ENCODE measurements around the gene NPNT. TPM values are rescaled to one million over a fixed set of nuclear protein-coding genes. Genes with fewer than 3 reads are reported as not detected.
A peak's percentile ranks its signal among the peaks of the same experiment; 100 is the strongest.
"Not testable (repeated sequence)": the region's sequence is repeated elsewhere in the genome, so short reads cannot be mapped to it uniquely, and the experiment has no call there.

NPNT gene, protein sequence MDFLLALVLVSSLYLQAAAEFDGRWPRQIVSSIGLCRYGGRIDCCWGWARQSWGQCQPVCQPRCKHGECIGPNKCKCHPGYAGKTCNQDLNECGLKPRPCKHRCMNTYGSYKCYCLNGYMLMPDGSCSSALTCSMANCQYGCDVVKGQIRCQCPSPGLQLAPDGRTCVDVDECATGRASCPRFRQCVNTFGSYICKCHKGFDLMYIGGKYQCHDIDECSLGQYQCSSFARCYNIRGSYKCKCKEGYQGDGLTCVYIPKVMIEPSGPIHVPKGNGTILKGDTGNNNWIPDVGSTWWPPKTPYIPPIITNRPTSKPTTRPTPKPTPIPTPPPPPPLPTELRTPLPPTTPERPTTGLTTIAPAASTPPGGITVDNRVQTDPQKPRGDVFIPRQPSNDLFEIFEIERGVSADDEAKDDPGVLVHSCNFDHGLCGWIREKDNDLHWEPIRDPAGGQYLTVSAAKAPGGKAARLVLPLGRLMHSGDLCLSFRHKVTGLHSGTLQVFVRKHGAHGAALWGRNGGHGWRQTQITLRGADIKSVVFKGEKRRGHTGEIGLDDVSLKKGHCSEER
- 10 to 100 TPM; 30.6 to 40.9 TPM for total RNA-seq
- long read RNA-seq, full-length matches to known transcripts, result 11 of 25 reads
- long read RNA-seq, partial matches to known transcripts, result 9 of 25 reads
- long read RNA-seq, other reads (novel, unspliced or antisense), result 5 of 25 reads

DNA sequence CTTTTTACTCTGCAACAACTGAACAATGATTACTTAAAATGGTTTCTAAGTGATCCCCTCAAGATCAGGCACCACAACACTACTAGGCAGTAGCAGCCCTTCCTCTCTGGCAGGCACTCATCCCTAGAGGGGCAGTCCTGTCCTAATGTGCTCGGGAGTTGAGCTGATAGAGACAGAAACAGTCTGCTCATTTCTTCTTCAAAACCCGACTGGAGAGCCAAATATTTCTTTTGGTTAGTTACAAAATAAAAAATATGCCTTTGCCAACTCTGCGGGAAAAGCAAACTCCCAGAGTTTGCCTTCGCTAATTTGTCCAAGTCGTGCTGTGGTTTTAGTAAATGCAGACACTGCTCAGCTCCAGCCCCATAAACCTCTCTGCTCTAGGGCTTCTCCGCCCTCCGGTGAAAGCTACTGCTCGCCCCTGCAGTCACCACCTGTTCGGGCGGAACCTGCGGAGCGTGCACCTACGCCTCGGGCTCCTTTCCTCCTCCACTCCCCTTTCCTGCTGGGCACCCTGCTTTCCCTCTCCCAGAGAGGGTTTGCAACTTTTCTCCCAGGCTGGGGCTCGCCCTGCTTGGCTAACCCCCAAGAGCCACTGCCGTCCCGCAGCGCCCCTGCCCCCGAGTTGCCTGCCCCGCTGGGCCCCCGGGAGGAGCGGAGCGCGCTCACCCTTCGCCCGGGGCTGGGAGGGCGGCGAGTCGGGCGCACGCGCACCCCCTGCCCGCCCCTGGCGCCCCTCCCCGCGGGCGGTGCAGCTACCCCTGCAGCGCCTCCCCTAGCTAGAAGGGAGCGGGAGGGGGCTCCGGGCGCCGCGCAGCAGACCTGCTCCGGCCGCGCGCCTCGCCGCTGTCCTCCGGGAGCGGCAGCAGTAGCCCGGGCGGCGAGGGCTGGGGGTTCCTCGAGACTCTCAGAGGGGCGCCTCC, at the start of gene NPNT:
NPNT (plus strand) TSS at position 812 of the 923 bp plus-strand sequence. CDS start 182 bp downstream, outside the sequence.
- intact Hi-C loops (cut with DNase I, micrococcal nuclease), result no loop called here
- ATAC-seq (peak; percentile 75), DNase-seq (peak; percentile 53 to 67)

DNA sequence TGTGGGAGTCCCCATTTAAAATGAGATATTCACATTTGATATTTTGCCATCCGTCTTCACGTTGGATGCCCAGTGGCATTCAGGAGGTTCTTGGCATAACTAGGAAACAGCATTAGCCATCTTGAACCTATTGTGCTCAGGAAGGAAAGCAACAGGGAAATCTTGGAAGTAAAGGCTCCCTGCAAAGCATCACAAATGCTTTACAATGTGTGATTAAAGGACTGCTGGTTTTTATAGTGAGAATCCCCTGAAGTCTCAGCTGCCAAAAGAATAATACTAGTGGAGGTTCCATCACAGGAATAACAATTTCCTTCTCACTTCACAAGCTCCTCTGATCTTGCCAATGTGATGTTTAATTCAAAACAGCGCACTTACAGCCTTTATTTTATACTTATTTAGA, 49.7 kb upstream of the NPNT start:
- intact Hi-C loops (cut with DNase I, micrococcal nuclease), result no loop called here
- no peak for ATAC-seq
- no peak for DNase-seq

DNA sequence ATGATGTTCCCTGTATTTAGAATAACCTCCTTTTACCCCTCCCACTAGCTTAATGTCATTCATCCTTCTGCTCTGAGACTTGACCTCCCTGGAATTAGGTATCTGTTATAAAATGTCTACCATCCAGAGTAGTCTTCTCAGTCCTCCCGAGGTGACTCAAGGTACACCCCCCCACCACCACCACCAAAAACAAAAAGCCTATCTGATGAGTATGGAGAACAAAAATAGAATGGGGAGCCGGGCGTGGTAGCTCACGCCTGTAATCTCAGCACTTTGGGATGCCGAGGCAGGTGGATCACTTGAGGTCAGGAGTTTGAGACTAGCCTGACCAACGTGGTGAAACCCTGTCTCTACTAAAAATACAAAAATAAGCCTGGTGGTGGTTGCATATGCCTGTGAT, 46.9 kb upstream of the NPNT start:
- DNase-seq; ATAC-seq; intact Hi-C loops (cut with DNase I, micrococcal nuclease): not testable (repeated sequence)

DNA sequence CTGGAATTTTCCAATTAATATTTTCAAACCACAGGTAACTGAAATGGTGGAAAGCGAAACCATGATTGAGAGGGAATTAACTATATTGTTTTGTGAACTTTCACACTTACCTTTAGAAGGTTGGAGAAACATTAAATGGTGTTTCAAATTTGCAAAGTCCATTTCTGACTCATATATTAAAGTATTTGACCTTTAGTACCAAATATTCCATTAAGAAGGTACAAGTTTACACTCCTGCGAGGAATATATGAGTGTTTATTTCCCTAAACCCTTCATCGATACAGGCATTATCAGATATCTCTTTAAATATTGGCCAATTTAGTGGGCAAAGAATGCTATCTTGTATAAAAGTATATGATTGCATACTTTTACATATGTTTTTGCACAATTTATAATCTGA, 44.1 kb upstream of the NPNT start:
- no peak for ATAC-seq
- no peak for DNase-seq
- intact Hi-C loops (cut with DNase I, micrococcal nuclease), result no loop called here

DNA sequence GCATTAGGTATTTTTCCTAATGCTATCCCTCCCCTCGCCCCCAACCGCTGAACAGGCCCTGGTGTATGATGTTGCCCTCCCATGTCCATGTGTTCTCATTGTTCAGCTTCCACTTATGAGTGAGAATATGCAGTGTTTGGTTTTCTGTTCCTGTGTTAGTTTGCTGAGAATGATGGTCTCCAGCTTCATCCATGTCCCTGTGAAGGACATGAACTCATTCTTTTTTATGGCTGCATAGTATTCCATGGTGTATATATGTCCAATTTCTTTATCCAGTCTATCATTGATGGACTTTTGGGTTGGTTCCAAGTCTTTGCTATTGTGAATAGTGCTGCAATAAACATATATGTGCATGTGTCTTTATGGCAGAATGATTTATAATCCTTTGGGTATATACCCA, 43.0 kb upstream of the NPNT start:
- intact Hi-C loops (cut with DNase I, micrococcal nuclease), result not testable (repeated sequence)

DNA sequence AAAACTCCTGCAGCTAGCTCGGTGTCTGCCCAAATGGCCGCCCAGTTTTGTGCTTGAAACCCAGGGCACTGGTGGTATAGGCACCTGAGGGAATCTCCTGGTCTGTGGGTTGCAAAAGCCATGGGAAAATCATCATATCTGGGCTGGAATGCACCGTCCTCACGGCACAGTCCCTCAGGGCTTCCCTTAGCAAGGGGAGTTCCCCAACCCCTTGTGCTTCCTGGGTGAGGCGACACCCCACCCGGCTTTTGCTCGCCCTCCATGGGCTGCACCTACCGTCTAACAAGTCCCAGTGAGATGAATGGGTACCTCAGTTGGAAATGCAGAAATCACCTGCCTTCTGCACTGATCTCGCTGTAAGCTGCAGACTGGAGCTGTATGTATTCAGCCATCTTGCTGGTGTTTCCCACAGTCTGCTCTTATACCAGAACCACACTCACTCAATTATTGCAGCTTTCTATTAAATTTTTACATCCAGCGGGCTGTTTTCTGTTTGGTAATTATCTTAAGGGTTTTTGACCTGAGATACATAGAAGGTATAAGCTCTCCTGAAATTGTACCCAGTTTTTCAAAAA, 36.7 kb upstream of the NPNT start:
- ATAC-seq (no peak), DNase-seq (no peak)
- intact Hi-C loops (cut with DNase I, micrococcal nuclease), result no loop called here

More for the DNA sequence above, 43.0 kb upstream of the NPNT start:
- ATAC-seq, DNase-seq: not testable (repeated sequence)

DNA sequence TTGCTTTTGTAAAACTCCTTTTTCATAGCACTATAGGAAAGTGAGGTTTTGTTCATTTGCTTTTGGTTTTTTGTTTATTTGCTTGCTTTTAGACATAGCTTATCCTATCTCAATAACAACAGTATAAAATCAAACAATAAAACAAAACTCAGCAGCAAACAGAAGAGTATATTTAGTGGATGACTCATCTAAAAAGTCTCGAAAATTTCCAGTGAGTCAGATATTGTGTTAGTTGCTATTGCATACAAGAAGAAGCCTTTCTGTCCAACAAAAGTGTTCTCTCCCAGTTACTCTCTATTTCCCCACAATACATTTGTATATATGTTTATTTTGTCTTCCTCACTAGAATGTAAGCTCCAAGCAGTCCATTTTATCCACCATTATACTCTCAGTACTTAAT, 36.0 kb upstream of the NPNT start:
- ATAC-seq (no peak), DNase-seq (no peak)
- intact Hi-C loops (cut with DNase I, micrococcal nuclease), result no loop called here

DNA sequence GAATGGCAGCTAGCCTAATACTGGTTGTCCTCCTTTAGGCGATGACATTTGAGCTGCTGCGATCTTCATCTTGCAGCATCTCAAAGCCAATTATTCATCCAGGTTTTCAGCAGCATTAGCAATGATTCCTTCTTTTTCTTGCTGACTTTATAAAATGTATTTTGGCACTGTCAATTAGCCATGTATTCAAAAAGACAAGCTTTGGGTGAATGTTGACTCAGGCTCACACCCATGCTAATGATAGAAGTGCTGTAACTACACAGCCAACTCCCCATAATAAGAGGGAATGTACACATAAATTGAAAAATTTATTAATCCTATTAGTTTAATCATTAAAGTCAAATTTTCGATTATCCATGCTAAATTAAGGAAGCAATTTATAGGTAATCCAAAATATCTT, 24.3 kb upstream of the NPNT start:
- ATAC-seq, result no peak
- intact Hi-C loops (cut with DNase I, micrococcal nuclease), result no loop called here

DNA sequence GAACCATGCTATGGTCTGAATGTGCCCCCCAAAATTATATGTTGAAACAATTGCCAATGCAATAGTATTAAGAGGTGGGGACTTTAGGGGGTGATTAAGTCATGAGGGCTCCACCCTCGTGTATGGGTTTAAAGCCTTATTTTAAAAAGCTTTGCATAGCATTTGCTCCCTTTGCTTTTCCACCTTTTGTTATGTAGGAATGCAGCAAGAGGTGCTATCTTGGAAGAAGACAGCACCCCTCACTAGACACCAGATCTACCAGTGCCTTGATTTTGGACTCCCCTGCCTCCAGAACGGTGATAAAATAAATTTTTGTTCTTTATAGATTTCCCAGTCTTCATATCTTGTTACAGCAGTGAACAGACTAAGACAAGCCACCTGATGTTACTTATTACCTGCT, 23.3 kb upstream of the NPNT start:
- no peak for DNase-seq
- intact Hi-C loops (cut with DNase I, micrococcal nuclease), result no loop called here

More for the DNA sequence above, 24.3 kb upstream of the NPNT start:
- DNase-seq, result no peak

DNA sequence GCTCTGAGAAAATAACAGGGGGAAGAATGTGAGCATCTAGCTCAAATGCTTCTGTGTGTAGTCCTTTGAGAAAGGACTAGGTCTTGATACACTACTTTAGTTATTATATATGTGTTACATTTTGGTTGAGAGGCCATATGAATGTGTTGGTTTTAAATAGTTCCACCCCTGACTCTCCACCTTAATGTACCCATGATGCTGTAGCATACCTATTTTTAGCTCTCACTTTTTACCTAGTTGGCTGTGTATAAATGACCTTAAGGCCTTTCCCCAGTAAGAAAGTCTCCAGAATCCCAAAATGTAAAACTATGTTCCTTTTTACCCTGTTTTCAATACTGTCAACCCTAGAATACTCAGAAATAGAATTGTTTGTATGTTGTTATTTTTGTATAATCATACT, 20.0 kb upstream of the NPNT start:
- ATAC-seq (no peak), DNase-seq (no peak)
- intact Hi-C loops (cut with DNase I, micrococcal nuclease), result no loop called here

More for the DNA sequence above, 23.3 kb upstream of the NPNT start:
- no peak for ATAC-seq

DNA sequence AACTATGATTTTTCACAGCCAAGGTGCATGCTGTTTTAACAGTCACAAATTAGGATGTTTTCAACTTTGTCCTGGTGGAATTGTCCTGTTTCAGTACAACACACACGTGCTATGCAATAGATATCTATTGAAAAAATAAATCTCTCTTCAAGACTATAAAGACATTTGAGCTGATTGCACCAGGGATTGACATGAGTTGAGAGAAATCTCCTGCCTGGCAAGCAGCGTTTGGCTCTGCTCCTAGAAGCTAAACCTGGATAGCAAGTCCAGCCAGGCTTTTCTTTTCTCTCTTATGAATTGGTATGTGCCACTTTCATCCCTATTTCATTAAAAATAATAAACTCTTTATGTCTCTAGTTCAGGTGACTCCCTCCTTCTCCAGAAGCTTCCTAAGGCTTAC, 16.6 kb upstream of the NPNT start:
- no peak for ATAC-seq
- intact Hi-C loops (cut with DNase I, micrococcal nuclease), result no loop called here

DNA sequence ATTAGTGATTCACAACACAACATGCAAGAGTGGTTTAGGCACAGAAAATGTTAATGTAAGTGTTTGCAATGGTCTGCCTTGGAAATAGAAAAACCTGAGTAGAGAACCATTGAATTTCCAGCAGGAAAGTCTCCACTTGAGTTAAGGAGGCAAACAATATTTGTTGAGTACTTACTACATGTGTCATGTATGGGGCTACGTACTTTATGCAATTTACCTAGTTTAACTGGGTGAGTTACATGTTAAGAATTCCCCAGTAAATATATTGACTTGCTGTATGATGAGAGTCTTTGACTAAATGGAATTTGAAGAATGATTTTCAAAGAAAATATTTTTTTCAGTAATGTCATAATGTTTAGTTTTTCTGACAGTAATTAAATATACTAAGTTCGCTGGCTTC, 7.8 kb upstream of the NPNT start:
- no peak for ATAC-seq
- intact Hi-C loops (cut with DNase I, micrococcal nuclease), result no loop called here

More for the DNA sequence above, 16.6 kb upstream of the NPNT start:
- DNase-seq, result no peak

DNA sequence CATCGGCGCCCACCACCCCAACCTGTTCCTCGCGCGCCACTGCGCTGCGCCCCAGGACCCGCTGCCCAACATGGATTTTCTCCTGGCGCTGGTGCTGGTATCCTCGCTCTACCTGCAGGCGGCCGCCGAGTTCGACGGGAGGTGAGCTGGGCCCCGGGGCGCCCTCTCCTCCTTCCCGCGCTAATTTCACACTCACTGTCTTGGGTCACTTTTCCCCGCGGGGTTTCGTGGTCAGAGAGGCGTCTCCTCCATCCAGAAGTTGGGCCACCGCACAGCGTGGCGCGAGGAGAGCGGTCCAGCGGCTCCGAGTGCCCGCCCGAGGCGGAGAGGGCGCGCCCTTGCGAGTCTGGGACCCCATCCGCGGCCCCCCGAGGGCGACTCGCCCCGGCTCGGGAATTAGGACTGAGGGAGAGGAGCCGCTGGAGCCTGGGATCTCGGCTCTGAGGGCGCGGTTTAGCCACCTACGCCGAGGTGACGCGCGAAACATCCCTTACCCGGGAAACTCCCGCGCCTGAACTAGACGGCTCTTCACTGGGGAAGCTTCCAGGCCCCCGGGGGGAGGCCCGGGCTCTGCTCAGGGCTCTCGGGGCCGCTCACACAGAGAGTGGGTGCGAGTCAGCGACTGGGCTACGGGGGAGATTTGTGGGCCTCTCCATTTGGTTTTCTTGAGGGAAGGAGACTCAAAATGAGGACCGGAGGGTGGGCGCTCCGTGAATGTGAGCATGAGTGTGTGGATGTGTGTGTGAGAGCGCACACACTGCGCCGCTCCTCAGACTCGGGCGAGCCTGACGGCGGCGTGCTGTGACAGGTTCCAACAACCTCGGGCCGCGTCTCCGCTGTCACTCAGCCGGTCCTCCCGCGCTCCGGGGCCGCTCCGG, 551 bp downstream of the NPNT start:
- intact Hi-C loops (cut with DNase I, micrococcal nuclease), result no loop called here
- DNase-seq (peak; percentile 51 to 64), ATAC-seq (peak; percentile 65)

More for the DNA sequence above, 7.8 kb upstream of the NPNT start:
- no peak for DNase-seq

DNA sequence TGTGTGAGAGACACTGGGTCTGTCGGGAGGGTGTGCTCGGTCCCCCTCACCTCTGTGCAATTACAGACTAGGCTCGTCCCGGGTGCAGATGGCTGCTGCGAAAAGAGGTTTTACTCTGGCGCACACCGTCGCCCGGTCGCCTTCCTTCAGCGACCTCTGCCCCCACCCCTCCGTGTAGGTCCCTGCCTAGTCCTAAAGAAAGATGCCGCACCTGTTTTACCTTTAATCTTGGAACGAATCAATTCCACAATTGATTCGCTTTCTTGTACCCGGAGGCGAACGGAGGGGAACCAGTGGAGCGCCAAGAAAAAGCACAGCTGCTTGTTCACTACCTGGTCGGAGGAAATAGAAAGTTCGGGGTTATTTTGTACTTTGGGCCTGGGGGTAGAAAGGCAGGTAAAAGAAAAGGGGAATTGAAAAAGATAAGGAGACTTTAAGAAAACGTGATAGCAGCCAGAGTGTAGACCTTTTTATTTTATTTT, 1.2 kb downstream of the NPNT start:
- DNase-seq, result no peak

DNA sequence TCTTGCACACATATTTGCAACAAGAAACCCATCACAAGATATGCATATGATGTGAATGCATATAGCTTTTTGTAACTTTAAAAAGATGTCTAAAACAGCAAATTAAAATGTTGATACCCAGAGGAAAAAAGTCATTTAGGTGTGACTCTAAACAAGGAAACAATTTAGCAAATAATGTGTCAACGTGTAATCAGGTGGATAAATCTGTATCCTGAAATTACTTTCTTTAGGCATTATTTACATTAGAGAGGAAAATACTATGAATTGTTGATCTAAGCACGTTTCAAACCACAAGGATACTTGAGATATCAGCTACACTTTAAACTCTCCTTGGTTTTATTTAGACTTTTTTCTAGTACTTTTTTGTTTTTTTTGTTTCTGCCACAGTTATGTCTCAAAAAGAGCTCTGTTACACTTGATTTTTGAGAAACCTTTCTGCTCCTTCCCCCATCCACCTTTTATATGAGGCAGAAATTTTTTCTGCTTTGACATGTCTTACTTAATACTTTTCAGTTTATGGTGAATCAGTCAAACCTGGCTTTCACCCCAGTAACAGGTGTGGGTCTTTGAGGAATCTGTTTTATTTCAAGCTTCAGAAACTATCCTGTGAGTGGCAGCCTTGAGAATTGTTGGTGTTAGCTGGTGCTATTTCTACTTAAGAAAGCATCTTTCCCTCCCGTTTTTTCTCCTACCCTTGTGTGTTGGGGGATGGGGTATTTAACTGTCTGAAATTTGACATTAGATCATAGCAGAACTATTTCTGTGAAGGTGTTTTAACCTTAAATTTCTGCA, 1.9 kb downstream of the NPNT start:
- intact Hi-C loops (cut with DNase I, micrococcal nuclease), result no loop called here

More for the DNA sequence above, 1.2 kb downstream of the NPNT start:
- ATAC-seq, result peak; percentile 44
- intact Hi-C loops (cut with DNase I, micrococcal nuclease), result no loop called here

DNA sequence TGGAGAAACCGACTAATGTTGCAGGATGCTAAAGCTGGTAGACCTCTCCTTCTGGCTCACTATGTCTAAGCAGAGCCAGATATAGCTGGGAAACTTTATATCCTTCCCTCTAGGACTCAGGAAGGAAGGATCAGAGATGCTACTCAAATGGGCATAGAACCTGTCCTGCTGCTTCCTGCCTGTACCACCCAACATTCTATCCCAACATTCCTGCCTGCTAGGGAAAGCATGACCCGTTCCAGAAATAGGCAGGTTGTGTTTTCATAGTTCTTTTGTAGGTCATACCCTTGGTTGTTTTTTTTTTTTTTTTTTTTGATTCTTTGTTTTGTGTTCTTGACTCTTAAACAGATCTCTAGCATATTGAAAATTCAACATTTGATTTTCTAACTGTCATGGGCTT, 5.3 kb downstream of the NPNT start:
- intact Hi-C loops (cut with DNase I, micrococcal nuclease), result no loop called here

More for the DNA sequence above, 1.9 kb downstream of the NPNT start:
- ATAC-seq (no peak), DNase-seq (no peak)

More for the DNA sequence above, 5.3 kb downstream of the NPNT start:
- DNase-seq, result no peak
- no peak for ATAC-seq
